HG03103 (cell line): ENCODE measurements around the gene PORCN.

Source experiments
- ATAC-seq: cut with Tn5 transposase; IDR thresholded peaks from one replicate; pipeline ENCODE4 v1.9.1; 2021; ENCODE audit warnings: low read depth; ENCODE audit not compliant: unreplicated experiment

The PORCN gene

GRCh38 chrX:48508400-48509244 is at the start of gene PORCN:
Gene PORCN (plus strand): TSS chrX:48508992. CDS start chrX:48509821, 829 bp downstream.
- no peak for ATAC-seq

DNA sequence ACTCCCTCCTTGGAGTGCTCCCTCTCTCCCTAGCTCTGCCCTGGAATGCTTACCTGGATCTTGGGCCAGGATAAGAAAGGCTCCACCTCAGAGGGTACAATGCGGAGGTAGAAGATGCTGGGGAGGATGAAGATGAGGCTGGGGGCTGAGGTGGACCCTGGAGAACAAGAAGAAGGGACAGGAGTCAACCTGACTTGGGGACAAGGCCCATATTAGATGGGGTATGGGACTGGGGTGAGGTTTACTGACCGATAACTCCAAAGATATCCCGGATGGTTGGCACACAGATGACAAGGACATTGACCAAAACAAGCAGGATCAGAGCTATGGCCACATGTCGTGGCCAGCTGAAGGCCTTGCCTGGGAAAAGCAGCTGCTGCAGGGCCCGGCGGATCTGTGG is 49.3 kb upstream of the PORCN start:
- no peak for ATAC-seq

DNA sequence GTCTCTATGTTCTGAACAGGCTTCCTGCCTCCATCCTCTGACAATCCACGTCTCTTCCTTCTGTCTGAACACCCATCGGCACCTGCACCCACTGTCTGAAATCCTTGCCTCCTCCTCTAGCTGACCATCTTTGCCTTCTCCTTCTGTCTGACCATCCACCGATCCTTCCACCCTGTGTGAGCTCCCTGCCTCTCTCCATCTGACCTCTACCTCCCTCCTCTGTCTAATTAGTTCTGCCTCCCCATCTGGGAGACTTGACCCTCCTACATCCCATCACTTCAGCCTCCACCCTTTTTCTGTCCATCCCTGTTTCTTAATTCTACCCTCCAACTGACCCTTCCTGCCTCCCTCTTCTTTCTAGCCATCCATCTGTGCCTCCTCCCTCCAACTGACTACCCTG is 48.8 kb upstream of the PORCN start:
- ATAC-seq: no peak

GRCh38 chrX:48460606-48461005 is 48.2 kb upstream of the PORCN start:
- ATAC-seq: no peak

DNA sequence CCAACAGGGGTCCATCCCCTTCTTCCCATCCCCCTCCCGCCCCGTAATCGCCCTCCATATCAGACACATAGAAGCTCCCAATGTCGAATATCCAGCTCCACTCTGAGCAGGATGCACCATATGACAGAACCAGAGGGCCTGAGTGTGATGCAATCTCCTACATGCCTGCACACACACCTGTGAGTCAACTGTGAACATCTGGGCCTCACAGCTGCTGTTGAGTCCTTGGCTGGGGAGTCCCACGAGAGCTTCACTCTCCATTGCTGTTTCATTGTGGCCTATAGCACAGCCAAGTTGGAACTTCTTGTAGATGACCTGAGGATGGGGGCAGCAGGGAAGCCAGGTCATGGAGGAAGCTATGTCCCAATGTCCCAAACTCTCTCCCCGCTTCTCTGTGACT is 47.0 kb upstream of the PORCN start:
- ATAC-seq: no peak

DNA sequence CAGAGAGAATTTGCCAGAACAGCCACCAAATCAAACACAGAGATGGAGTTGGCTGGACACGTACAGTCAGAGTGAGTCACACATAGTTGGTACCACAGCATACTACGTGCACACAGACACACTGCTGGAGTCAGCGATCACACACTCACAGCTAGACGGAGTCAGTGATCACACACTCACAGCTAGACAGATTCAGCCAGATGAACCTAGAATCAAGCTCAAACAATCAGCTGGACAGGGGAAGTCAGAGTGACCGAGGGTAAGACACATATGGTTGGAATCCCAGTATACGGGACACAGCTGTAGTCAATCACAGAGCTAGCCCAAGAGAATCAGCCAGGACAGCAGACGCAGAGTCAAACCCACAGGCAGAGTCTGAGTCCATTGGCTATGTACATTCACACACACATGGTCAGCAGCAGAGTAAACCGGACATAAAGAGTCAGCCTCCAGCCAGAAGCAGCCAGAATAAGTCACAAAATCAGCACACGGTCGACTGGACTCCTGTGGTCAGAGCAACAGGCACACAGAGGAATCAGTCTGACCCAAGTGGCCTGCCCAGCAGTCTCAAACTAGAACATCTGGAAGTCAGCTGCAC is 43.4 kb upstream of the PORCN start:
- ATAC-seq: no peak

GRCh38 chrX:48466696-48467095 is 42.1 kb upstream of the PORCN start:
- ATAC-seq: no peak

DNA sequence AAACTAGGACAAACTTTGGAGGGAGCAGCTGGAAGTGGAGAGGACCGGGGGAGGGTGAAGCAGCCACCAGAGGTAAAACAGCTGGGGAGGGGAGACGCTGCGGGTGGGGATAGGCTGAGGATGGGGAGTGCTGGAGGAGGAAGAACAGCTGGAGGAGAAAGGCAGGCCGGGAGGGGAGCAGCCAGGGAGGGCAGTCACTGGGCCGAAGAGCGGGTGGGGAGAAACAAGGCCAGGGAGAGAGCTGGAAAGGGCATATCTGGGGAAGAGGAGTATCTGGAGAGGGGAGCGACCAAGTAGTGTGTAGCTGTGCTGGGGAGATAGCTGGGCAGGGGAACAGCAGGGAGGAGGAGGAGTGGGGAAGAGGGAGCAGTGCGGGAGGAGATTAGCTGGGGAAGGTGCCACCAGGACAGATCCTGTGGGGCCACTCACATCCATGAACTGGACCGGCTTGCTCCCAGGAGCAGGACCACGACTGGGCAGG is 41.5 kb upstream of the PORCN start:
- ATAC-seq: no peak

GRCh38 chrX:48468247-48468671 is 40.5 kb upstream of the PORCN start:
- no peak for ATAC-seq

GRCh38 chrX:48468693-48469691 is 39.8 kb upstream of the PORCN start:
- no peak for ATAC-seq

DNA sequence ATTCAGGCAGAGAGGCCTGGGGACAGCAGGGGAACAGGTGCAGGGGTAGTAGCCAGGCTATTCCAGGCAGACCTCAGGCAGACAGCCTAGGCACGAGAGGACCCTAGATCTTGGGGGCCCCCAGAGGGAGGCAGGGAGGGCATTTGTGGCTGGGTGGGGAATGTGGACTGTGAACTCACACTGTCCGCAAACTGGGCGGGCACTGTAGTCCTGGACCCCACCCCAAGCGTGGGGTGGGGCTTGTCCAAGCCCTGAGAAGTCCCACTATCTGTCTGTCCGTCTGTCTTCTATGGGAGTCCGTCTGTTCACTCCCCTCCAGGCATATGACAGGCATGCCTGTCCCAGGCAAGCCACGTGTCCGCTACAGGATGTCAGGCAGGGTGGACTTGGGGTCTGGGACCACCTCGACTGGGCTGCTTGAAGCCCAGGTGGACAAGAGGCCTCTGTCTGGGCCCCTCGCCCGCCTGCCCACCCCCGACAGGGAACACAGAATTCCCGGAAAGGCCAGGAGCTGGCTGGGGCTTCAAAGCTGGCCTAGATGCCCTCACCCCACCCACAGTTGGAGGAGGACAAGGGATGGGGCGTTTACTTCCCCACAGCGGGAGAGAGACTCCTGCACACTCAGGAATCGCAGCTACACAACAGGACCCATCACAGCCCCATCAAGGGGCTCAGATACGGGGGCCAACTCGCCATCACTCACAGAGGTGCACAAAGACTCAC is 38.5 kb upstream of the PORCN start, which contains the start of gene SLC38A5:
SLC38A5 (minus strand) TSS at position 151 of the 723 bp plus-strand sequence. CDS start 2,336 bp downstream, outside the sequence.
- no peak for ATAC-seq

- no peak for ATAC-seq
Observed at GRCh38 chrX:48470833-48471118, 38.0 kb upstream of the PORCN start.

- no peak for ATAC-seq
Observed at GRCh38 chrX:48471504-48471903, 37.3 kb upstream of the PORCN start.

DNA sequence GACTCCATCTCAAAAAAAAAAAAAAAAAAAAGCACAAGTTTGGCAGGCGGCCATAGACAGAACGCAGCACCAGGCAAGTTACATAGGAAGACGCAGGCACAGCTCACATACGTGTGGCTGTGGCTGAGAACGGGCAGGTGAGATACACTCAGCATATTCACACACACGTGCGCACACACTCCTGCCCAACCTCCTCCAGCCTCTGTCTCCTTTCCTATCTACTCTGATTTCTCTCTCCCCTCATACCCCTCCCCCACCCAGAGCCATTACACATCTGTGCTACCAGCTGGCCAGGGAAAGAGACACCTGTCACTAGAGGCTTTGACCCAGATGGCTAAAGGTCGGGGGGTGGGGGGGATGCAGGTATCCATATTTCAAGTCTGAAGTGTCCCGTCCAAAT is 36.6 kb upstream of the PORCN start:
- no peak for ATAC-seq

- ATAC-seq: no peak
Observed at GRCh38 chrX:48472851-48473703, 35.7 kb upstream of the PORCN start.

GRCh38 chrX:48473704-48473990 is 35.1 kb upstream of the PORCN start:
- no peak for ATAC-seq

DNA sequence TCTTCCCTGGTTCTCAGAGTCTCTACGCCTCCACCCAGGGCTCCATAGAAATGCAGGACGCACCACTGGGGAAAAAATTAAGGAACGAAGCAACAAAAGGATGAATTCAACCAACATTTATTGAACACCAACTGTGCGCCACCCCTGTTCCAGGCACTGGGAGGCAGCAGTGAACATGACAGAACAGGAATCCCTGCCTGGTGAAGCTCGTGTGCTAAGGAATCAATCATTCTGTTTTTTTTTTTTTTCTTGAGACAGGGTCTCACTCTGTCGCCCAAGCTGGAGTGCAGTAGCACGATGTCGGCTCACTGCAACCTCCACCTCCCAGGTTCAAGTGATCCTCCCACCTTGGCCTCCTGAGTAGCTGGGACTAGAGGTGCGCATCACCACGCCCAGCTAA is 34.7 kb upstream of the PORCN start:
- ATAC-seq: no peak

DNA sequence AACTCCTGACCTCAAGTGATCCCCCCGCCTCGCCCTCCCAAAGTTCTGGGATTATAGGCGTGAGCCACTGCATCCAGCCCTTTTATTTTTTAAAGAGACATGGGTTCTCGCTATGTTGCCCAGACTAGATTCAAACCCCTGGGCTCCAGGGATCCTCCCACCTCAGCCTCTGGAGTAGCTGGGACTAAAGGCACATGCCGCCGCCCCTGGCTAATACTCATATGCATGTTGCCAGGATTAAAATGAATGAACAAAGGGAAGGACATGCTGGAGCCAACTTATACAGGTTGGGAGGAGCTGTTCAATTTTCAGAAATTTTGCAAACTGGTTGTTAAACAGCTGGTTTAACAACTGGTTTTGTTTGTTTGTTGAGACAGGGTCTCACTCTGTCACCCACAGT is 34.2 kb upstream of the PORCN start:
- no peak for ATAC-seq

- no peak for ATAC-seq
Observed at GRCh38 chrX:48475296-48475695, 33.5 kb upstream of the PORCN start.
